ENCODE results near the gene EFCAB6.

The EFCAB6 gene

GRCh38 chr22:43833286-43834240 lies 21.5 kb upstream of the EFCAB6 start:
- TF ChIP-seq POLR2A (IDR thresholded peaks at IDR 0.05; ENCODE audit: low read depth, low read length) (no peak), TAF1 (IDR thresholded peaks at IDR 0.05; ENCODE audit: borderline replicate concordance, low read depth, low read length) (no peak), POLR2AphosphoS5 (IDR thresholded peaks at IDR 0.05; ENCODE audit: low read depth, low read length) (no peak)
- DNase-seq (ENCODE audit: insufficient read length) (no peak), FAIRE-seq (no peak)

DNA sequence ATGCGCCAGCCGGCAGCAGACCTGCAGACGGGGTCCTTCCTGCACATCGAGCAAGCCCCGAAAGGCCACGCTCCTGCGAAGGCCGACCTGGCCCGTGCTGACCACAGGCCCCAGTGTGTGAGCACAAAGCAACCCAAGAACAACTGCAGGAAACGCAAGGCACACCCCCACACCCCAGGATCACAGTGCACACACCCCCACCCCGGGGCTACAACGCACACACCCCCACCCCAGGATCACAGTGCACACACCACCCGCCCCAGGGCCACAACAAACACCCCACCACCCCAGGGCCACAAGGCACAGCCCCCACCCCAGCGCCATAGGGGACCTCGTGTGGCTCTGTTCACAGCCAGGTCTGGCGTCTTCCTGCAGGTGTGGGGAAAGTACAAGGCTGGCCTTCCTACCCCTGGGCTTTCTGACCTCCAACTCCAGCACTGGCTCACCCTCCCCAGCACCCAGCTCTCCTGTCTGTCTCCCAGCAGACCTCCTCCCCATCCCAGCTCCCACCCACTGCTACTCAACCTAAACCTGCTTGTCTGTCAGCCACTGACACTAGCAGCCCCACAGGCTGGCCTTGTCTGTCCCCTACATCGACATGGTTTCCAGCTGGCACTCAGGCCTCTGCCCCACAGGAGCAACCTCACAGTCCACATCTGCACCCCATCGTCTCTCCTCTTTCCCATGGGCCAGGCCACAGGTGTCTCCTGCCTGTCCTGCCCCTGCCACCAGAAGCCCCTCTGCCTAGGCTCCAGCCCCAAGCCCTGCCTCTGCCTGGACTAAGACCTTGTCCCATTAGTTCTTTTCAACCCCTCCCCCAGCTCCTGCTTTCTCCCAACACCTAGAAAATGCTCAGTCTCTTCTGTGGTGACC lies 20.5 kb upstream of the EFCAB6 start:
- no peak for FAIRE-seq
- TF ChIP-seq TAF1 (IDR thresholded peaks at IDR 0.05; ENCODE audit: borderline replicate concordance, low read depth, low read length): no peak
- DNase-seq (ENCODE audit: insufficient read length): no peak

DNA sequence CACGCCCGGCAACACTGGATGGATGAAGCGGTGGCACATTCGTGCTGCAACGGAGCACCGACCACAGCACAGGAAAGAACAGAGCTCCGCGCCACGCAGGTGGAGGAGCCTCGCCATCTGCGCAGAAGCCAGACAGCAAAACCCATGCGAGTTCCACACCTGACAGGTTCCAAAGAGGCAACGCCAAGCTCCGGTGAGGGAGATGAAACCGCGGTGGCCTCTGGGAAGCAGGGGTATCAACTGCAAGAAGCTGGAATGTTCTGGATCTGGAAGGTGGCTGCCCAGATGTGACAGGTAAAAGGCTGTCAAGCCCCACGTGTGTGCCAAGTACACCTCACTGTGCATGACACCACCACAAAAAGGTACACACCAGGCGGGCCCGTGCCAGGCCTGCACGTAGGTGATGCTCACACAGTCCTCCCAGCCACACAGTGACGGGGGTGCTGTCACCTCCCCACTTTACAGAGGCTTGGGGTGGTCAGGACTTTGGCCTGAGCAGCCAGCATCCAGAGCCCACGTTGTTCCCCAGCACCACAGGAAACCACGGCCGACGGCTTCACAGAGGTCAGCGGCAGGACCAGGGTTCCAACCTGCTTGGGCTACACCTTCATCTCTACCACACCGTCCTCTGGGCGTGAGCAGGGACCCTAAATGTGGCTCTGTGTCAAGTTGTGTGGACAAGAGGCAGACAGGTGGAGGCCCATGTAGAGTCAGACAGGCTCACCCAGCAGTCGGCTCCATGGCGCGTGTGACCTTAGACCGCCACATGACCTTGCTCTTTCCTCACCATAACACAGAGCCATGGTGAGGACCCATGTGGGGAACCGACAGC lies 19.7 kb upstream of the EFCAB6 start:
- DNase-seq (ENCODE audit: insufficient read length): no peak
- TF ChIP-seq TAF1 (IDR thresholded peaks at IDR 0.05; ENCODE audit: borderline replicate concordance, low read depth, low read length): no peak
- TF ChIP-seq POLR2AphosphoS5 (IDR thresholded peaks at IDR 0.05; ENCODE audit: low read depth, low read length): no peak
- no peak for TF ChIP-seq POLR2A (IDR thresholded peaks at IDR 0.05; ENCODE audit: low read depth, low read length)
- no peak for FAIRE-seq

DNA sequence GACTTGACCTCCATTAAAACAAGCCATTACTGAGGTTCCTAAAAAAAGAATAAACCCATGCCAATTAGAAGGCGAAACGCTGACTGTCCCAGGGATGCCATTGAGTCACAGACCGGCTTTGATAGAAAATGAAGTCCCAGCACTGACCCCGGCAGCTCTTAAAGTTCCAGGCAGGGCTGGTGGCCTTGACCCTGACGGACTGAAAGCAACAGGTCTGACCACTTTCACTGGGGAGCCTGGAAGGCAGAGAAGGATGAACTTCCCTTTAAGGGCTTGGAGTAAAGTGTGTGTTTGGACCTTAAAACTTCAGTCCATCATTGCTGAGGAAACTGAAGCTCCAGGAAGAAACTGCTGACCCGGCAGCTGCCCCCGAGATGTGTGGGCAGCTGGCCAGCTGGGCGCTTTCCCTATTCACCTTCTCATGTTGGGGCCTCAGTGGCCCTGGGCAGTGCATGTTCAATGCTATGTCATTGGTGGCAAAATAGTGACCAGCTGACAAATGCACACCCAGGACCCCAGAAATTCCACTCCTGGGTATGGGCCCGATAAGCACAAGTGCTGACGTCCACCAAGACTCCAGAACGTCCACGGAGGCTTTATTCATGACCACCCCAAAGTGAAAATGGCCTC lies 18.9 kb upstream of the EFCAB6 start:
- TF ChIP-seq POLR2A (IDR thresholded peaks at IDR 0.05; ENCODE audit: low read depth, low read length): no peak
- TF ChIP-seq TAF1 (IDR thresholded peaks at IDR 0.05; ENCODE audit: borderline replicate concordance, low read depth, low read length): no peak
- TF ChIP-seq POLR2AphosphoS5 (IDR thresholded peaks at IDR 0.05; ENCODE audit: low read depth, low read length): no peak
- DNase-seq (ENCODE audit: insufficient read length): no peak
- no peak for FAIRE-seq

DNA sequence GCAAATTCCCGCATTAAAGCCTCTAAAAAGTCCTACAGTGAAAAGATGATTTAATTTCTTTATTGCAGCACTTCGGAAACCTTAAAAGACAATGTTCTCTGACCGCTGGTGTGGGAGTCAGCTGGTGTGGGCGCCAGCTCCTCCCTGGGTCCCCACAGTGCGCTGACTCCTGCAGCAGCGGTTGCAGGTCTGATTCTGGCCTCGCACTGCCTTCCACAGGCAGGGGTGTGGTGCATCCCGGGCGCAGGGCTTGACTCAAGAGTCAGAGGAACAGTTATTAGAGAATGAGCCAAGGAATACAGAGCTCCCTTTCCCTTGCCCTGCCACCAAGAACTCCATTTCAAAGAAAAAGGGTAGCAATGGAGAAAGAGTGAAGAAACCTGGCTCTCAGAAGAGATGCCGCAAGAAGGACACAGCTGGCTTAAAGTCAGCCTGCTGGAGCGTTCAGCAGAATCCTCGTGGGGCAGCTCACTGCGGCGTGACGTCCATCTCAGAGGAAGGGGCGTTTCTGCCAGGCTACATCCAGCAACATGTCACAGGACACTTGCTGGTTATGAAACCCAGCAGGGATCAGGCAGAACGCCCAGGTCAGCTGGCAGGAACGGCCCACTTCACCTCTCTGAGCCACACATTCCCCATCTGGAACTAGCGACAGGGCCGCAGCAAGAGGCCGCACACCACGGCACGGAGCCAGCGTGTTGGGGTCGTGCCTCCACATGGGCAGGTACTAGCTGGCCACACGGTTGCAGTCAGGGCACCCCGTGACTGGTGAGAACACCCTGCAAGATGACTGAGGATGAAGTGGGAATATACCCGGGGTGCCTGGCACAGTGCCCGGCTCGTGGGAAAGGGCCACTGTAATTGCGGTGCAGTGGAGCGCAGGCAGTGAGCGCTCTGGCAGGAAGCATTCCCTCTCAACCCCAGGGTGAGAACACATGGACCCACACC lies 18.1 kb upstream of the EFCAB6 start:
- TF ChIP-seq POLR2AphosphoS5 (IDR thresholded peaks at IDR 0.05; ENCODE audit: low read depth, low read length): no peak
- no peak for TF ChIP-seq TAF1 (IDR thresholded peaks at IDR 0.05; ENCODE audit: borderline replicate concordance, low read depth, low read length)
- TF ChIP-seq POLR2A (IDR thresholded peaks at IDR 0.05; ENCODE audit: low read depth, low read length): no peak
- DNase-seq (ENCODE audit: insufficient read length) (no peak), FAIRE-seq (no peak)

DNA sequence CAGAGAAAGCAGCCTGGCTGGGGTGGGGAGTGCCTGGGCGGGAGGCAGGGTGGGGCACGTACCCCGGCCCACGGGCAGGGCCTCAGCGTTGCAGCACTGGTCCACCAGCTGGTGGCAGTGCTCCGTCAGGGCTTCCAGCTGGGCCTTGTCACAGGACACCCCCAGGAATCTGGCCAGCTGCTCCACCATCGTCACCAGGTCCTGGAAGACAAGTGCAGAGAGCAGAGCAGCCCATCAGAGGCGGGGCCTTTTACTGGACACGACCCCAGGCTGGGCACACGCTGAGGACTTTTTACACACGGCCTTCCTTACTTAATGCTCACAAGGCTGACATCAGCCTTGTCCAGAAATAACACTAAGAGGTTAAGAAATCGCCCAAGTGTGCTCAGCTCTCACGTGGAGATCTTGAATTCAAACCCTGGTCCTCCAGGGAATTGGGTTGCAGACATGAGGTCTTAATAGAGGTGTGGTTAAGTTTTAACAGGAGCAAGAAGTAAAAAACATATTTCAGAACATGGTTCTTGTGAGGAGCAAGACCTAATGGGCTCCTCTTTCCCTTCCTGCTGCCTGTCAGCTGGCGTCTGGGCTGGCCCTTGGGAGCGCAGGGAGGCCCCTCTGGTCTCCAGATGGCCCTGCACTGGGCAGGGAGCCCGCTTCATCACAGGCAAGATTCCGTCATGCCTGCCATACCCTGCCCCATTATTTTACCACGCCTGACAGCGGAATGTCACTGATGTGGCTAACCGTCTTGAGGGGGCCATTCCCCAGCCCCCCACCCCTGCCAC lies 17.1 kb upstream of the EFCAB6 start:
- DNase-seq (ENCODE audit: insufficient read length): no peak
- FAIRE-seq: no peak
- TF ChIP-seq TAF1 (IDR thresholded peaks at IDR 0.05; ENCODE audit: borderline replicate concordance, low read depth, low read length) (no peak), POLR2A (IDR thresholded peaks at IDR 0.05; ENCODE audit: low read depth, low read length) (no peak), POLR2AphosphoS5 (IDR thresholded peaks at IDR 0.05; ENCODE audit: low read depth, low read length) (no peak)

- DNase-seq (ENCODE audit: insufficient read length): no peak
- FAIRE-seq: no peak
- TF ChIP-seq POLR2A (IDR thresholded peaks at IDR 0.05; ENCODE audit: low read depth, low read length) (no peak), TAF1 (IDR thresholded peaks at IDR 0.05; ENCODE audit: borderline replicate concordance, low read depth, low read length) (no peak), POLR2AphosphoS5 (IDR thresholded peaks at IDR 0.05; ENCODE audit: low read depth, low read length) (no peak)
Observed at GRCh38 chr22:43828725-43828997, 16.6 kb upstream of the EFCAB6 start.

- no peak for TF ChIP-seq POLR2AphosphoS5 (IDR thresholded peaks at IDR 0.05; ENCODE audit: low read depth, low read length)
- TF ChIP-seq TAF1 (IDR thresholded peaks at IDR 0.05; ENCODE audit: borderline replicate concordance, low read depth, low read length): no peak
- TF ChIP-seq POLR2A (IDR thresholded peaks at IDR 0.05; ENCODE audit: low read depth, low read length): no peak
- FAIRE-seq (no peak), DNase-seq (ENCODE audit: insufficient read length) (no peak)
Observed at GRCh38 chr22:43827926-43828724, 16.0 kb upstream of the EFCAB6 start.
